ENCODE results near the gene PLCB4. TPM values are rescaled to one million over a fixed set of nuclear protein-coding genes. Genes with fewer than 3 reads are reported as not detected.

PLCB4 gene
- total and polyA plus RNA-seq, 12 donors = 0.26 to 8.5 (median 2.8) TPM

DNA sequence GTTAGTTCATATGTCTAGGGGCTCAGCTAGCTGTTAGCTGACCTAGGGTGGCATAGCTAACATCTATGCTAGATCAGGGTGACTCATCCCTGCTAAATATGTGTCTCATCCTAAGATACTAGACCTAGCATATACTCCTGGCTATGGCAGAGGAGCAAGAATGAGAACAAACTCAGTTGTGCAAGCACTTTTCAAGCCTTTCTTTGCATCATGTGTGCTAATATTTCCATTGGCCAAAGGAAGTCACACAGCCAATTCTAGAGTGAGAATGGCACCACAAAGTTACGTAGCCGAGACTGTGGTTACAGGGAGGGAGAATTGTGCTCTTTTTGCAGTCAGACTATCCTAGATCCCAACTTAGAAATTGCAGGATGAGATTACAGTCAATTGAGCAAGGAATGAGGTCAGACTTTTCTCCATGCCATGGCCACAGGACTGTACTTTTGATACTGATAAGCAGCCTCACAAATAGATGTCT is 78.7 kb downstream of the PLCB4 start:
- H3K27ac ChIP-seq = no peak overlapping the region
- no peaks in the 10 kb centered on the region for H3K27me3 ChIP-seq
- H3K4me3 ChIP-seq = no peak overlapping the region
- H3K36me3 ChIP-seq (replicated peaks in 1 of 2) = no peaks in the 10 kb centered on the region
- intact Hi-C loops (cut with DNase I) = no loop called here
- TF ChIP-seq, protein P1, sequence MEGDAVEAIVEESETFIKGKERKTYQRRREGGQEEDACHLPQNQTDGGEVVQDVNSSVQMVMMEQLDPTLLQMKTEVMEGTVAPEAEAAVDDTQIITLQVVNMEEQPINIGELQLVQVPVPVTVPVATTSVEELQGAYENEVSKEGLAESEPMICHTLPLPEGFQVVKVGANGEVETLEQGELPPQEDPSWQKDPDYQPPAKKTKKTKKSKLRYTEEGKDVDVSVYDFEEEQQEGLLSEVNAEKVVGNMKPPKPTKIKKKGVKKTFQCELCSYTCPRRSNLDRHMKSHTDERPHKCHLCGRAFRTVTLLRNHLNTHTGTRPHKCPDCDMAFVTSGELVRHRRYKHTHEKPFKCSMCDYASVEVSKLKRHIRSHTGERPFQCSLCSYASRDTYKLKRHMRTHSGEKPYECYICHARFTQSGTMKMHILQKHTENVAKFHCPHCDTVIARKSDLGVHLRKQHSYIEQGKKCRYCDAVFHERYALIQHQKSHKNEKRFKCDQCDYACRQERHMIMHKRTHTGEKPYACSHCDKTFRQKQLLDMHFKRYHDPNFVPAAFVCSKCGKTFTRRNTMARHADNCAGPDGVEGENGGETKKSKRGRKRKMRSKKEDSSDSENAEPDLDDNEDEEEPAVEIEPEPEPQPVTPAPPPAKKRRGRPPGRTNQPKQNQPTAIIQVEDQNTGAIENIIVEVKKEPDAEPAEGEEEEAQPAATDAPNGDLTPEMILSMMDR (IDR thresholded peaks at IDR 0.05) = no peak
- TF ChIP-seq POLR2A (IDR thresholded peaks at IDR 0.05) = no peak
- DNase-seq = no peak
- WGBS, 4 donors = 73 to 95% (median 83%) methylated on average over 2 of the region's 2 CpGs
- peaks cover 0 to 6% of the 10 kb centered on the region in 2 donors for H3K4me1 ChIP-seq (replicated peaks in 1 of 2)
- no peaks in the 10 kb centered on the region for H3K9me3 ChIP-seq (replicated peaks in 1 of 3)

DNA sequence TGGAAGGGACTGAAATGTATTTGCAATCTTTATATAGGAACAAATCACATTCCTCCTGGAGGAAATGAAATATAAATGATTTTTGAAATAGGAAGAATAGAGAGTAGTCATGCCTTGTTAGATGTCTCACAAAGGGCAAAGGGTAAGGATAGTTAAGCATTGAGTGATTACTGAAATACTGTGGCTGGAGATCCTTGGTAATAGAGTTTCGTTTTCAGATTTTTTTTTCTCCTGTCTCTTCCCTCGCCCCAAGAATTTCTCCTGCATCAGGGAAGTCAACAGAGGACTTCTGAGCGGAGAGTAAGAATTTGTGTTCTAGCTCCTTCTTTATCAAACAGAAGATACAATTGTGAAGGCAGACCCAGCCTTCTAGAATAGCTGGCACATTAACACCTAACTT is 79.4 kb downstream of the PLCB4 start:
- 70 to 86% (median 78%) methylated on average over 3 of the region's 3 CpGs for WGBS, 4 donors
- H3K36me3 ChIP-seq (replicated peaks in 1 of 2) = no peaks in the 10 kb centered on the region
- intact Hi-C loops (cut with DNase I) = no loop called here
- H3K9me3 ChIP-seq (replicated peaks in 1 of 3) = no peaks in the 10 kb centered on the region
- H3K4me3 ChIP-seq = no peak overlapping the region
- H3K4me1 ChIP-seq (replicated peaks in 1 of 2) = peaks cover 0 to 6% of the 10 kb centered on the region in 2 donors
- no peak for TF ChIP-seq POLR2A (IDR thresholded peaks at IDR 0.05)
- TF ChIP-seq, protein P1 (IDR thresholded peaks at IDR 0.05) = no peak
- DNase-seq = no peak
- no peaks in the 10 kb centered on the region for H3K27me3 ChIP-seq
- H3K27ac ChIP-seq = no peak overlapping the region

DNA sequence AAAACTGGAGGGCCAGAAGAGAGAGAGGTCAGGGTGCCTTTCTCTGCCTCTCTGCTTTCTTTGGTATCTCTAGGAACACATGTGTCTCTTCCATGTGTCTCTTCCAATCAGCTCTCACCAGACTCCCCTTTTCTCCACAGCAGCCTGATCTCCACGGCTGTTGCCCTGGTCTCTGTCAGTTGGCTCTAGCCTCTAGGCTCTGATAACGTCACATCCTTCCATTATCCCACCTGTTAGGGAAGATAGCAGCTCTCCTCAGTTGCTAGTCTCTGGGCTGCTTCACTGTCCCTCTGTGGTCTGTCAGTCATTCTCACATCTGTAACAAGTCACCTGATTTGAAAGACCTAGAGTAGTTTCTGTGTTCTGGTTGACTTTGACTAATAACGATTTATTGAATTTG is 80.2 kb downstream of the PLCB4 start:
- Histone ChIP-seq H3K27ac (no peak overlapping the region), H3K4me1 (replicated peaks in 1 of 2) (peaks cover 0 to 6% of the 10 kb centered on the region in 2 donors), H3K27me3 (no peaks in the 10 kb centered on the region), H3K9me3 (replicated peaks in 1 of 3) (no peaks in the 10 kb centered on the region), H3K36me3 (replicated peaks in 1 of 2) (no peaks in the 10 kb centered on the region), H3K4me3 (no peak overlapping the region)
- no peak for DNase-seq
- TF ChIP-seq POLR2A (IDR thresholded peaks at IDR 0.05) = no peak
- TF ChIP-seq, protein P1 (IDR thresholded peaks at IDR 0.05) = no peak
- WGBS, 4 donors = 71 to 83% (median 77%) methylated on average over 3 of the region's 3 CpGs
- intact Hi-C loops (cut with DNase I) = no loop called here

DNA sequence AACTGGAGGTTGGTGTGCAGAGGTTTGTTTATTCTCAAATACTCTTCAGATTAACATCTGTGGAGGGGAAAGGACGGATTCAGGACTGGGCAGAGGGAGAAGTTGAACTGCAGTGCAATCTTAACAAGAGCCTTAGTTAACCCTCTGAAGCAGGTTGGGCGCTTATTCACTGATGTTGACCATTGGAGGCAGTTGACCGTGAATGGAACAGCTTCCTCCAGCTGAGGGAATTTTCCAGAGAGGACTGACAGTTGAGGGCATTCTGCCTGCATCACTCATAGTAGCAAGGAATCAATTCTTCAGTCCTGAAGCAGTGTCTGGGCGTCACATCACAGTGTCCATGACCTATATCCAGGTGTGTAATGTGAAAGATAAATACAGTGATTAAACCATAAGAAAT is 80.9 kb downstream of the PLCB4 start:
- 75 to 79% (median 78%) methylated on average over 4 of the region's 4 CpGs for WGBS, 4 donors
- Histone ChIP-seq H3K9me3 (replicated peaks in 1 of 3) (no peaks in the 10 kb centered on the region), H3K27me3 (no peaks in the 10 kb centered on the region), H3K27ac (no peak overlapping the region), H3K4me1 (replicated peaks in 1 of 2) (peaks cover 0 to 4% of the 10 kb centered on the region in 2 donors), H3K4me3 (no peak overlapping the region), H3K36me3 (replicated peaks in 1 of 2) (no peaks in the 10 kb centered on the region)
- TF ChIP-seq POLR2A (IDR thresholded peaks at IDR 0.05) = no peak
- TF ChIP-seq, protein P1 (IDR thresholded peaks at IDR 0.05) = no peak
- intact Hi-C loops (cut with DNase I) = no loop called here
- DNase-seq = no peak

Measured in adrenal gland (tissue), 12 donors.